Lower lobe of right lung (tissue), 2 donors: Measurements from ENCODE around the gene EFCAB12. TPM values are rescaled to one million over a fixed set of nuclear protein-coding genes. Genes with fewer than 3 reads are reported as not detected.
A peak's percentile ranks its signal among the peaks of the same experiment; 100 is the strongest.
"Not testable (repeated sequence)": the region's sequence is repeated elsewhere in the genome, so short reads cannot be mapped to it uniquely, and the experiment has no call there.

Source experiments
- ATAC-seq, 2 donors: fragments of 200-7000 bp; cut with Tn5 transposase; one replicate each; pipeline ENCODE4 v1.9.1; 2020 to 2022; ENCODE audit warnings: mild to moderate bottlenecking in 2 of 2, moderate library complexity in 2 of 2
- DNase-seq: peaks from one replicate; pipeline ENCODE4 v3.0.0-alpha.2; 2020
- H3K27ac ChIP-seq: fragments of 200-600 bp; one replicate; pipeline ENCODE4 v1.8.0; 2022
- H3K27me3 ChIP-seq: fragments of 200-600 bp; one replicate; pipeline ENCODE4 v1.8.0; 2022; ENCODE audit warnings: low read depth
- H3K36me3 ChIP-seq: fragments of 200-600 bp; one replicate; pipeline ENCODE4 v1.8.0; 2022; ENCODE audit warnings: mild to moderate bottlenecking
- H3K4me1 ChIP-seq: fragments of 200-600 bp; one replicate; pipeline ENCODE4 v1.8.0; 2022
- H3K4me3 ChIP-seq: fragments of 200-600 bp; one replicate; pipeline ENCODE4 v1.8.0; 2022; ENCODE audit warnings: mild to moderate bottlenecking
- H3K9me3 ChIP-seq: fragments of 200-600 bp; one replicate; pipeline ENCODE4 v1.8.0; 2022
- intact Hi-C: fragments of 100-400 bp; cut with DNase I; formaldehyde crosslinking; loops from one replicate; pipeline ENCODE4 v1.11.0; 2022
- total RNA-seq: library from RNA; stranded (reverse); fragmentation: NEBNext Ultra II Directional; extraction: Animal tissue kit (Norgen Biotek cat#: 25700); gene quantifications from one replicate; pipeline ENCODE4 v1.2.1, GENCODE V29; 2021
- TF ChIP-seq, protein P1 (sequence below): fragments of 200-600 bp; IDR thresholded peaks from one replicate; pipeline ENCODE4 v1.8.0; 2022; ENCODE audit warnings: antibody characterized with exemption, mild to moderate bottlenecking
- donor health status: DM: no; HTN: yes; CAD: no; lungs with severe emphysema.

The EFCAB12 gene
- total RNA-seq, 1 donor from 2014 or later, result 4.8 TPM

DNA sequence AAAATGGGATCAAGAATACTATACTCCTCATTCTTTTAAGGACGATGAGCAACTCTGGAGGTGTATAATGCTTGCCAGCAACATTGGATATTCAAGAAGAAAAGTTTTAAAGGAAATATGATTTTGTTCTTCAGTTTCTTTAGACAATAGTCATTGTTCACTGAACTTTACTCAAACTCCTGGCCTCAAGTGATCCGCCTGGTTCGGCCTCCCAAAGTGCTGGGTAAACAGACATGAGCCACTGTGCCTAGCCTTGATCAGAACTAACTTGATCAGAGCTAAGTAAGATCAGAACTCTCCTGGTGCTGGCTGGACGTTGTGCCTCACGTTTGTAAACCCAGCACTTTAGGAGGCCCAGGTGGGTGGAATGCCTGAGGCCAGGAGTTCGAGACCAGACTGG, 12.6 kb downstream of the EFCAB12 start:
- H3K9me3 ChIP-seq, result no peaks in the 10 kb centered on the region
- TF ChIP-seq, protein P1, sequence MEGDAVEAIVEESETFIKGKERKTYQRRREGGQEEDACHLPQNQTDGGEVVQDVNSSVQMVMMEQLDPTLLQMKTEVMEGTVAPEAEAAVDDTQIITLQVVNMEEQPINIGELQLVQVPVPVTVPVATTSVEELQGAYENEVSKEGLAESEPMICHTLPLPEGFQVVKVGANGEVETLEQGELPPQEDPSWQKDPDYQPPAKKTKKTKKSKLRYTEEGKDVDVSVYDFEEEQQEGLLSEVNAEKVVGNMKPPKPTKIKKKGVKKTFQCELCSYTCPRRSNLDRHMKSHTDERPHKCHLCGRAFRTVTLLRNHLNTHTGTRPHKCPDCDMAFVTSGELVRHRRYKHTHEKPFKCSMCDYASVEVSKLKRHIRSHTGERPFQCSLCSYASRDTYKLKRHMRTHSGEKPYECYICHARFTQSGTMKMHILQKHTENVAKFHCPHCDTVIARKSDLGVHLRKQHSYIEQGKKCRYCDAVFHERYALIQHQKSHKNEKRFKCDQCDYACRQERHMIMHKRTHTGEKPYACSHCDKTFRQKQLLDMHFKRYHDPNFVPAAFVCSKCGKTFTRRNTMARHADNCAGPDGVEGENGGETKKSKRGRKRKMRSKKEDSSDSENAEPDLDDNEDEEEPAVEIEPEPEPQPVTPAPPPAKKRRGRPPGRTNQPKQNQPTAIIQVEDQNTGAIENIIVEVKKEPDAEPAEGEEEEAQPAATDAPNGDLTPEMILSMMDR, result no peak
- H3K4me3 ChIP-seq, result no peak overlapping the region
- H3K27ac ChIP-seq, result no peak overlapping the region
- no peaks in the 10 kb centered on the region for H3K27me3 ChIP-seq
- no peaks in the 10 kb centered on the region for H3K36me3 ChIP-seq
- H3K4me1 ChIP-seq, result peaks cover 17% of the 10 kb centered on the region
- intact Hi-C loops, result no loop called here
- ATAC-seq (no peak), DNase-seq (no peak)

DNA sequence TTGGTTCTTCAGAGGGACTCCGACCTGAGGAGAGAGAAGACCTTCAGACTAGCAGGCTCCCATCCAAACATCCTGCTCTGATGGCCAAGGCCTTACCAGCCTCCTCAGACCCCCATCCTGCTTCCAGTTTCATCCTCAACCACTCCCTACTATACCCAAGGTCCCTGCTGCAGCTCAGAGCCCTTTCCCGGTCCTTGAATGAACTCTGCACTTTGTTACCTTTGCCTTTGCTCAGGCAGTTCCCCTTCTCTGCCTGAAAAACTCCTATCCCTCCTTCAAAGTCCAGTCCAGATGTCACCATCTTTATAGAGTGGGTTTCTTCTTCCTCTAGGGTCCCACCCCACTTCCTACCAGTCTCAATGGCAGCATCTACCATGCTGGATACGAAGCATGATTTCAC, 13.1 kb downstream of the EFCAB12 start:
- H3K4me3 ChIP-seq, result no peak overlapping the region
- DNase-seq, result no peak
- no peak overlapping the region for H3K27ac ChIP-seq
- H3K4me1 ChIP-seq, result peaks cover 17% of the 10 kb centered on the region
- H3K9me3 ChIP-seq, result no peaks in the 10 kb centered on the region
- no peaks in the 10 kb centered on the region for H3K27me3 ChIP-seq
- TF ChIP-seq, protein P1, result no peak
- no peaks in the 10 kb centered on the region for H3K36me3 ChIP-seq
- ATAC-seq, result no peak
- intact Hi-C loops, result no loop called here

DNA sequence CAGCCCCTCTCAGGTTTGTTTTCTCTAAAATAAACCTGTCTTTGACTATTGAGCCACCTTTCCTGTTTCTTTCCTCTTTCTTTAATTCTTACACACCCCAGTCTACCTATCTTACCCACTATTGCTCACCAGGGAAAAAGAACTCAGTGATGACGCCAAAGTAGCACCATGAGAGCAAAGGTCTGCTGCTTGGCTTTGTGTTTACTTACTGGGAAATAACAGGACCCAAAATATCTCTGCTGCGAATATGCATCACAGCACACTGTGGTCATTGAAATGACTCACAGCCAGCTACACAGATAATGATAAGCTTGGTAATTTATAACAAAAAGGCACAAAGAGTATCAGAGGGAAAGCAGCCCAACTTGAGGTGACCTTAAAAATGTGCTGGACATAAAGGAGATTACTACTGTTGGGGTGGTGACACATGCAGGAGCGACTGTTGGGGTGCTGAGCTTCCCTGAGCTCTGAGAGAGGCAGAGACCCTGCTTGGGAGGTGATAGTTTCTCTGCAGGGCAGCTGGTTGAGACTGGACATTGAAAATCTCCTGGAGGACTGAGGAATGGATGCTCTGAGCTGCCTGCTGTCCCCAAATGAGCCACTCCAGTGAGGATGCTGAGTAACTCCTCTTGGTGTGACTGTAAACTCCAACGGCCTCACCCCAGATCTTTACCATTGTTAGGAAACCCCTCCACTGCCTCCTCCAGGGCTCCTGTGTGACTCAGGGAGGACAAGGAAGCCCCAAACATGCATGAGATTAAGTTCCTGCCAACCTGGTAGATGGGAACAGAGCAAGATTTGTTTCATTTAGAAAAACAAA, 14.5 kb downstream of the EFCAB12 start:
- Histone ChIP-seq H3K9me3 (no peaks in the 10 kb centered on the region), H3K27ac (peak overlapping the region; percentile 24), H3K36me3 (no peaks in the 10 kb centered on the region), H3K4me1 (peaks cover 17% of the 10 kb centered on the region), H3K27me3 (no peaks in the 10 kb centered on the region), H3K4me3 (no peak overlapping the region)
- DNase-seq, result no peak
- ATAC-seq, result peak in 1 of 2 donors; percentile 29
- intact Hi-C loops, result no loop called here
- TF ChIP-seq, protein P1, result no peak

DNA sequence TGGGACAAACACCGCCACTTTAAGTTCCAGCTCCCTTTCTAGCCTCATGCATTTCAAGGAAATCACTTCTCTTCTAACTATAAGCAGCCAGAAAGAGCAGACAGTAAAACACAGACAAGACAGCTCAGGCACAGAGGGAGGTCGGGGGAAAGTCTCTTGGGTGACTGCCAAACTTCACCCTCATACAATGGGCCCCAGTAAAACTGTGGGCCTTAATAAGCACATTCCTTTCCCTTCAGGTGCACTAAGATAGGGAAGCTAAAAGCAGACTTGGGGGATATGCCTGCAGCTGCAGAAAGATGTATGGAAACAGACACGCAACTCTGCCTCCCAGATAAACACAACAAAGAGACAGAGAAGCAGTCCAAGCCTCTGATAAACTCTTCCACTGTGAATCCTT, 15.2 kb downstream of the EFCAB12 start:
- H3K27me3 ChIP-seq, H3K4me3 ChIP-seq, DNase-seq, ATAC-seq, H3K36me3 ChIP-seq, H3K9me3 ChIP-seq, intact Hi-C loops: not testable (repeated sequence)
- Histone ChIP-seq H3K27ac (peak overlapping the region; percentile 24), H3K4me1 (peaks cover 17% of the 10 kb centered on the region)

DNA sequence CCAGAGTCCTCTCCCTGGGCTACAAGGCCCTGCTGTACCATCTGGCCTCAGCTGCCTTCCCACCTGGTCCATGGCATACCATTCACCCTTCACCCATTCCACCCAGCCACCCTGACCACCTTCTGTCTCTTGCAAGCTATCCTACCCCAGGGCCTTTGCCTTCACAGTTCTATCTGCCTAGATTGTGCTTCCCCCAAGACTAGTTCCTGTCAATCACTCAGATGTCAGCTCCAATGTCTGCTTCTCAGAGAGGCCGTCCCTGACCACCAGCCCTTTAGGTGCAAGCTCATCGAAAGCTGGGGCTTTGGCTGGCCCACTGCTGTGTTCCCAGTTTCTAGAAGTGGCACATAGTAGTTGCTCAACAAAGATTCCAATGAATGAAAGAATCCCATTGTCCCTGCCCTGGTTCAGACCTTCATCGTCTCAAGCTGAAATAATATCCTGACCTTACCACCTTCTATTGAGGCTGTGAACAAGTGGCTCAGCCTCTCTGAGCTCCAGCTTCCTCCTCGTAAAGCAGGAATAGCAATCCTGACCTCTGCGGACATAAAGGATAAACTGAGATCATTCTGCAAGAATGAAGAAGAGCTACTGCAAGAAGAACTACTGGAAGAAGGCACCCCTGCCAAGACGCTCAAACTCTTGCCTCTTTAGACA, 15.8 kb downstream of the EFCAB12 start:
- ATAC-seq, result no peak
- TF ChIP-seq, protein P1, result no peak

DNA sequence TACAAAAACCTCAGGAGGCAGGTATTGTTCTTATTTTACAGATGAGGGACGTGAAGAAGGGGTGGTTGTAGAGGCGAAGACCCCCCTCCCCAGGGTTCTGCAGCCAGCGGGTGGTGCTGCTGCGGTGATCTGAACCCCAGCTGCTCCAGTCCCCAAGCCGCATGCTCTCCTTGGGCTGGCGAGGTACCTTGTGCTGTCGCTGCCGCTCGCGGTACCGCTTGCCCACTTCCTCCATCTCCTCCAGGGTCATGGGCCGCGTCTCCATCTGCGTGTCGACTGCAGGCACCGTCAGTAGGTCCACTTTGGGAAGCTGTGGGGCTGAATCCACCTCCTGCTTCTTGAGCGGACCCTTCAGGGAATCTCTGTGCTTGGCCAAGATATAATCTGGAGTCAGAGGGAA, 17.5 kb downstream of the EFCAB12 start:
- TF ChIP-seq, protein P1, result no peak
- intact Hi-C loops, result no loop called here
- no peaks in the 10 kb centered on the region for H3K27me3 ChIP-seq
- H3K9me3 ChIP-seq, result no peaks in the 10 kb centered on the region
- no peak for ATAC-seq
- peaks cover 3% of the 10 kb centered on the region for H3K4me1 ChIP-seq
- H3K36me3 ChIP-seq, result no peaks in the 10 kb centered on the region
- no peak overlapping the region for H3K4me3 ChIP-seq
- H3K27ac ChIP-seq, result no peak overlapping the region
- DNase-seq, result no peak

More for the DNA sequence above, 15.8 kb downstream of the EFCAB12 start:
- no peaks in the 10 kb centered on the region for H3K36me3 ChIP-seq
- no peaks in the 10 kb centered on the region for H3K27me3 ChIP-seq
- intact Hi-C loops, result no loop called here
- no peak overlapping the region for H3K4me3 ChIP-seq
- DNase-seq, result no peak
- peak overlapping the region; percentile 24 for H3K27ac ChIP-seq
- peaks cover 12% of the 10 kb centered on the region for H3K4me1 ChIP-seq
- no peaks in the 10 kb centered on the region for H3K9me3 ChIP-seq
